PC-9 (cell line): ENCODE measurements around the gene PDP2.

Experiments
- EZH2 ChIP-seq: fragments of 200-600 bp; sonication (generic); IDR thresholded peaks from 2 replicates; pipeline ENCODE4 v1.8.0; 2017; ENCODE audit warnings: antibody characterized with exemption, low read depth
- TF ChIP-seq, protein P1 (sequence below): fragments of 200-600 bp; sonication (generic); conservative IDR thresholded peaks from 2 replicates; pipeline ENCODE4 v1.6.1; 2017; ENCODE audit warnings: mixed run types, antibody characterized with exemption, mild to moderate bottlenecking, moderate library complexity

DNA sequence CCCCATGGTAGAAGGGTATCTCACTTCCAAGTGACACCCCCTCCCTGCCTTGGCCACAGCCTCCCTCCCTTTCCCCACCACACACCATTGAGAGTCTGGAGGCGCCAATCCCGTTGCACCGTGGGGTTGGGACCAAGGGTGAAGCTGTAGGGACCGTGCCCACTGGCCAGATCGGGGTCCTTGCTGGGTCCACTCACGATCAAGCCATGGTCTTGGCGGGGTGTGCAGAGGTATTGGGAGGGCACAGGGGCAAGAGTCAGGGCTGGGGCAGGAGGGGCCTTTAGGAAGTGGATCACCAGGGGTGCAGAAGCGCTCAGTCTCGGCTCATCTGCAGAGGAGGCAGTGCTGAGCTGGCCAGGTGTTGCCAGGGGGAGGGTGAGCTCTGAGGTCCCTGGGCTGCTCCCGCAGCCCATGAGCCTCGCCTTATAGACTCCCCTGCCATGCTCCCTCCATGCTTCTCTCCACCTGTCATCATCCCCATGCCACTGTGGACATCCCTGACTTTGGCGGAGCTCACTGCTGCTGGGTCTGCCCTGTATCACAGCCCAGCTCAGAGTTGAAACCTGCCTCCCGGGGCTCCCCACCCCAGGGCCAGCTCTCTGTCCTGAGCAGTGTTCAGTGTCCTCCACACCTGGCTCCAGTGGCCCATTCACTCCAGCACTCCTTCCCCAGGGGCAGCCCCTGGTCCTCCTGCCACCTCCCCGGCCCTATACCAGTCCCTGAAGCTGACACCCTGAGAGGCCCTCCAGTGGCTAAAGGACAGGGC lies 30.0 kb downstream of the PDP2 start:
- TF ChIP-seq, protein P1, sequence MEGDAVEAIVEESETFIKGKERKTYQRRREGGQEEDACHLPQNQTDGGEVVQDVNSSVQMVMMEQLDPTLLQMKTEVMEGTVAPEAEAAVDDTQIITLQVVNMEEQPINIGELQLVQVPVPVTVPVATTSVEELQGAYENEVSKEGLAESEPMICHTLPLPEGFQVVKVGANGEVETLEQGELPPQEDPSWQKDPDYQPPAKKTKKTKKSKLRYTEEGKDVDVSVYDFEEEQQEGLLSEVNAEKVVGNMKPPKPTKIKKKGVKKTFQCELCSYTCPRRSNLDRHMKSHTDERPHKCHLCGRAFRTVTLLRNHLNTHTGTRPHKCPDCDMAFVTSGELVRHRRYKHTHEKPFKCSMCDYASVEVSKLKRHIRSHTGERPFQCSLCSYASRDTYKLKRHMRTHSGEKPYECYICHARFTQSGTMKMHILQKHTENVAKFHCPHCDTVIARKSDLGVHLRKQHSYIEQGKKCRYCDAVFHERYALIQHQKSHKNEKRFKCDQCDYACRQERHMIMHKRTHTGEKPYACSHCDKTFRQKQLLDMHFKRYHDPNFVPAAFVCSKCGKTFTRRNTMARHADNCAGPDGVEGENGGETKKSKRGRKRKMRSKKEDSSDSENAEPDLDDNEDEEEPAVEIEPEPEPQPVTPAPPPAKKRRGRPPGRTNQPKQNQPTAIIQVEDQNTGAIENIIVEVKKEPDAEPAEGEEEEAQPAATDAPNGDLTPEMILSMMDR: no peak
- TF ChIP-seq EZH2: no peak
